Kidney (tissue), 14 donors: ENCODE results near the gene URB1. TPM values are rescaled to one million over a fixed set of nuclear protein-coding genes. Genes with fewer than 3 reads are reported as not detected.

Experiments
- DNase-seq, 5 donors: peaks; one replicate each; pipeline ENCODE4 v3.0.0-alpha.2; 2013 to 2020
- FAIRE-seq: peaks from 2 replicates; lab custom pipeline; 2012; peaks lifted over from hg19 to GRCh38; lab: Jason Lieb, UNC
- H3K27ac ChIP-seq, 2 donors: one replicate each; pipeline ENCODE4 v1.7.0; 2013; ENCODE audit warnings: low read depth in 2 of 2, low read length in 2 of 2, inconsistent platforms in 1 of 2
- H3K27me3 ChIP-seq: one replicate; pipeline ENCODE4 v1.7.1; 2013; ENCODE audit warnings: low read length, inconsistent platforms; ENCODE audit not compliant: control insufficient read depth, insufficient read depth
- H3K36me3 ChIP-seq, 3 donors: one replicate each; pipeline versions ENCODE4 v1.7.0 to v1.7.1; 2013; ENCODE audit warnings: low read length in 3 of 3, control low read depth in 1 of 3, inconsistent platforms in 1 of 3; ENCODE audit not compliant: insufficient read depth in 3 of 3, control insufficient read depth in 2 of 3
- H3K4me1 ChIP-seq, 3 donors: one replicate each; pipeline versions ENCODE4 v1.7.0 to v1.7.1; 2013; ENCODE audit warnings: low read length in 3 of 3, inconsistent platforms in 1 of 3, low read depth in 1 of 3; ENCODE audit not compliant: control insufficient read depth in 2 of 3, insufficient read depth in 2 of 3
- H3K4me3 ChIP-seq, 3 donors: one replicate each; pipeline versions ENCODE4 v1.7.0 to v1.8.1; 2013; ENCODE audit warnings: low read length in 3 of 3, control low read depth in 1 of 3, inconsistent platforms in 1 of 3
- H3K9ac ChIP-seq, 3 donors: one replicate each; pipeline versions ENCODE4 v1.7.0 to v1.7.1; 2013; ENCODE audit warnings: low read length in 3 of 3, control low read depth in 1 of 3, inconsistent platforms in 1 of 3
- H3K9me3 ChIP-seq, 3 donors: one replicate each; pipeline versions ENCODE4 v1.7.0 to v1.7.1; 2013; ENCODE audit warnings: low read length in 3 of 3, control low read depth in 1 of 3, inconsistent platforms in 1 of 3; ENCODE audit not compliant: control insufficient read depth in 2 of 3, insufficient read depth in 1 of 3
- CTCF ChIP-seq: IDR thresholded peaks from 3 replicates; pipeline ENCODE4 v1.5.1; 2012; ENCODE audit warnings: mild to moderate bottlenecking, moderate library complexity, borderline replicate concordance; ENCODE audit not compliant: insufficient read depth; ENCODE audit errors: extremely low read depth
- intact Hi-C: fragments of 100-400 bp; cut with DNase I; formaldehyde crosslinking; loops from one replicate; pipeline ENCODE4 v1.11.1; 2022
- polyA plus RNA-seq: library from polyadenylated mRNA; stranded (reverse); fragments of 350-450 nt; fragmentation: Illumina TruSeq; extraction: RNeasy Lipid Tissue Mini Kit (QIAGEN cat#74804); gene quantifications from one replicate; pipeline ENCODE4 v1.2.3, GENCODE V29; 2014; ENCODE audit warnings: low read depth, low replicate concordance; ENCODE audit not compliant: insufficient read depth
- total RNA-seq: library from RNA; stranded (reverse); fragmentation: NEBNext Ultra II Directional; extraction: Animal tissue kit (Norgen Biotek cat#: 25700); gene quantifications from one replicate; pipeline ENCODE4 v1.2.1, GENCODE V29; 2021
- donor health status: control.
- donor health status: control.
- donor health status: control.
- donor health status: control.
- donor health status: control.
- donor health status: DM: yes; HTN: yes; CAD: no.
- donor health status: Normal renal cell carcinoma (clear cell type).

URB1 gene
- total and polyA plus RNA-seq, 2 donors from 2014 or later: 1.7 to 15.0 TPM

GRCh38 chr21:32298658-32299081, 94.1 kb downstream of the URB1 start, which contains the start of gene MRAP:
MRAP (plus strand) TSS chr21:32298855; CDS start chr21:32298972, 117 bp downstream.
- no peak for TF ChIP-seq CTCF
- H3K27ac ChIP-seq: no peak within 1 kb of the TSS
- H3K27me3 ChIP-seq: no peaks in the 10 kb centered on the region
- intact Hi-C loops: no loop called here
- no peak for FAIRE-seq
- no peaks in the 10 kb centered on the region for H3K4me1 ChIP-seq
- no peak for DNase-seq
- H3K9ac ChIP-seq: no peak within 1 kb of the TSS
- H3K9me3 ChIP-seq: no peaks in the 10 kb centered on the region
- H3K4me3 ChIP-seq: no peak within 1 kb of the TSS
- no peaks in the 10 kb centered on the region for H3K36me3 ChIP-seq

- Histone ChIP-seq H3K36me3 (no peaks in the 10 kb centered on the region), H3K27ac (no peak overlapping the region), H3K9ac (no peak overlapping the region), H3K4me1 (no peaks in the 10 kb centered on the region), H3K27me3 (no peaks in the 10 kb centered on the region), H3K9me3 (no peaks in the 10 kb centered on the region), H3K4me3 (no peak overlapping the region)
- TF ChIP-seq CTCF: no peak
- no peak for DNase-seq
- FAIRE-seq: no peak
- intact Hi-C loops: no loop called here
Observed at GRCh38 chr21:32298148-32298559, 94.7 kb downstream of the URB1 start.

- H3K9ac ChIP-seq: no peak overlapping the region
- H3K9me3 ChIP-seq: no peaks in the 10 kb centered on the region
- no peak overlapping the region for H3K4me3 ChIP-seq
- no peak for TF ChIP-seq CTCF
- intact Hi-C loops: no loop called here
- no peaks in the 10 kb centered on the region for H3K4me1 ChIP-seq
- no peaks in the 10 kb centered on the region for H3K27me3 ChIP-seq
- H3K36me3 ChIP-seq: no peaks in the 10 kb centered on the region
- FAIRE-seq (no peak), DNase-seq (no peak)
- no peak overlapping the region for H3K27ac ChIP-seq
Observed at GRCh38 chr21:32297449-32297848, 95.4 kb downstream of the URB1 start.

- no peak for DNase-seq
- no peak for FAIRE-seq
- Histone ChIP-seq H3K4me3 (no peak overlapping the region), H3K9me3 (no peaks in the 10 kb centered on the region), H3K36me3 (no peaks in the 10 kb centered on the region), H3K27ac (no peak overlapping the region), H3K27me3 (no peaks in the 10 kb centered on the region), H3K4me1 (no peaks in the 10 kb centered on the region), H3K9ac (no peak overlapping the region)
- intact Hi-C loops: no loop called here
- TF ChIP-seq CTCF: no peak
Observed at GRCh38 chr21:32285476-32285875, 107.3 kb downstream of the URB1 start.
